Measurements from ENCODE around the gene ARHGAP22.

DNA sequence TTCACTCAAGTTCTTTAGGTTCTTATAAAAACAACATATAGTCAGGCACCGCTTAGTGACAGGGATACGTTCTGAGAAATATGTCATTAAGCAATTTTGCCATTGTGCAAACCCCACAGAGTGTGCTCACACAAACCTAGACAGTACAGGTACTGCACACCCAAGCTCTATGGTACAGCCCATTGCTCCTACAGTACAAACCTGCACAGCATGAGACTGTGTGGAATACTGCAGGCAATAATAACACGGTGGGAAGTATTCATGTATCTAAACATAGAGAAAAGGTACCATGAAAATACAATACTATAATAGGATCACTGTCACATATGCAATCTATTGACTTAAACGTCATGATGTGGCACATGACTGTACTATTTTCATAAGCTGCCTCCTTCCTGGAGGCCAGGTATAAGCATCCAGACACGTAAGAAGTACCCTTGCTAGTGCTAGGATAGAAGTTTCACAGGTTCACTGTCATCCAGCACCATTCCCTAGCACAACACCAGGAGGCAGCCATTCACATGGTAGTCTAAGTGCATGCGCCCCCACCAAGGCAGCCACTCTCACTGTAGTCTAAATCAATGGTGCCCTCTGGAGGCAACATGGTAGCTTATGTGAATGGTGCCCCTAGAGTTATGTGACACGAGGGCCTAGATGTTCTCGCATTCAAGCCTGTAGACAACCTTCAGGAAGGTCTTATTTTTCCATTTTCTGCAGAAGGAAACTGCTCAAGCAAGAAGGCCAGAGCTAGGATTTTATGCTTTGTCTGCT lies 98.5 kb downstream of the ARHGAP22 start:
- TF ChIP-seq, protein P1, sequence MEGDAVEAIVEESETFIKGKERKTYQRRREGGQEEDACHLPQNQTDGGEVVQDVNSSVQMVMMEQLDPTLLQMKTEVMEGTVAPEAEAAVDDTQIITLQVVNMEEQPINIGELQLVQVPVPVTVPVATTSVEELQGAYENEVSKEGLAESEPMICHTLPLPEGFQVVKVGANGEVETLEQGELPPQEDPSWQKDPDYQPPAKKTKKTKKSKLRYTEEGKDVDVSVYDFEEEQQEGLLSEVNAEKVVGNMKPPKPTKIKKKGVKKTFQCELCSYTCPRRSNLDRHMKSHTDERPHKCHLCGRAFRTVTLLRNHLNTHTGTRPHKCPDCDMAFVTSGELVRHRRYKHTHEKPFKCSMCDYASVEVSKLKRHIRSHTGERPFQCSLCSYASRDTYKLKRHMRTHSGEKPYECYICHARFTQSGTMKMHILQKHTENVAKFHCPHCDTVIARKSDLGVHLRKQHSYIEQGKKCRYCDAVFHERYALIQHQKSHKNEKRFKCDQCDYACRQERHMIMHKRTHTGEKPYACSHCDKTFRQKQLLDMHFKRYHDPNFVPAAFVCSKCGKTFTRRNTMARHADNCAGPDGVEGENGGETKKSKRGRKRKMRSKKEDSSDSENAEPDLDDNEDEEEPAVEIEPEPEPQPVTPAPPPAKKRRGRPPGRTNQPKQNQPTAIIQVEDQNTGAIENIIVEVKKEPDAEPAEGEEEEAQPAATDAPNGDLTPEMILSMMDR (IDR thresholded peaks at IDR 0.05; ENCODE audit: low read length): peak; percentile 79
- no peak for TF ChIP-seq EZH2phosphoT487 (IDR thresholded peaks at IDR 0.05; ENCODE audit: low read length)
- no peak for TF ChIP-seq EZH2 (optimal IDR thresholded peaks at IDR 0.05; ENCODE audit: low read depth, low read length)

All from MM.1S (cell line).